Brain microvascular endothelial cell (primary cell): Measurements from ENCODE around the gene RBBP8.

Experiments
- DNase-seq: peaks from one replicate; pipeline ENCODE4 v3.0.0-alpha.2; 2020
- H3K27ac ChIP-seq: fragments of 250-450 bp; sonication (Bioruptor Pico); 2 replicates; pipeline ENCODE4 v1.5.1; 2020; ENCODE audit warnings: mild to moderate bottlenecking, moderate library complexity
- H3K27me3 ChIP-seq: fragments of 250-450 bp; sonication (Bioruptor Pico); replicated peaks from 2 replicates; pipeline ENCODE4 v1.5.1; 2020; ENCODE audit warnings: mild to moderate bottlenecking
- H3K36me3 ChIP-seq: fragments of 250-450 bp; sonication (Bioruptor Pico); replicated peaks from 2 replicates; pipeline ENCODE4 v1.5.1; 2020; ENCODE audit warnings: mild to moderate bottlenecking
- H3K4me3 ChIP-seq: 2 replicates; pipeline ENCODE4 v1.5.1; 2011; ENCODE audit warnings: low read depth, mild to moderate bottlenecking, control low read depth, low read length, moderate library complexity
- in situ Hi-C: cut with HindIII; loops from 2 replicates; pipeline ENCODE4 v1.10.0; 2017; ENCODE audit warnings: low sequenced_read_pairs, low pct_ligation_motif_present
- TF ChIP-seq, protein P1 (sequence below): IDR thresholded peaks from 2 replicates; pipeline ENCODE4 v1.5.1; 2011; ENCODE audit warnings: low read depth, mild to moderate bottlenecking, moderate library complexity, low read length, control low read depth, inconsistent platforms; ENCODE audit errors: missing control alignments

Gene RBBP8

DNA sequence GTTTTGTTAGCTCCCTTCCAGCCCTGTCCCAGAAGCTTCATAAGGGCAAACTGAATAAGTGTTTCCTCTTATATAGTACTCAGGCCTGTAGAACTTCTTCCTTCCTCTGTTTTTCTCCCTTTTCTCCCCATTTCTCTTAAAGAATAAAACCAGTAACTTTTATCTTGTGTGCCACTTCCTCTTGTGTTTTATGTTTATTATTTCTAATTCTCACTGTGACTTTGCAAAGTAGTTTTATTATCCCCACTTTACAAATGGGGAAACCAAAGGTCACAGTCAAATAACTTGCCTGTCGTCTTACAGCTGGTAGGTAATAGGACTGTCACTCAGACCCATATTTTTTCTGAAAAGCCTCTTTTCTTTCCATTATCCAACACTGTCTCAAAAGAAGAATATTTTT lies 42.4 kb downstream of the RBBP8 start:
- no peak overlapping the region for H3K27ac ChIP-seq

DNA sequence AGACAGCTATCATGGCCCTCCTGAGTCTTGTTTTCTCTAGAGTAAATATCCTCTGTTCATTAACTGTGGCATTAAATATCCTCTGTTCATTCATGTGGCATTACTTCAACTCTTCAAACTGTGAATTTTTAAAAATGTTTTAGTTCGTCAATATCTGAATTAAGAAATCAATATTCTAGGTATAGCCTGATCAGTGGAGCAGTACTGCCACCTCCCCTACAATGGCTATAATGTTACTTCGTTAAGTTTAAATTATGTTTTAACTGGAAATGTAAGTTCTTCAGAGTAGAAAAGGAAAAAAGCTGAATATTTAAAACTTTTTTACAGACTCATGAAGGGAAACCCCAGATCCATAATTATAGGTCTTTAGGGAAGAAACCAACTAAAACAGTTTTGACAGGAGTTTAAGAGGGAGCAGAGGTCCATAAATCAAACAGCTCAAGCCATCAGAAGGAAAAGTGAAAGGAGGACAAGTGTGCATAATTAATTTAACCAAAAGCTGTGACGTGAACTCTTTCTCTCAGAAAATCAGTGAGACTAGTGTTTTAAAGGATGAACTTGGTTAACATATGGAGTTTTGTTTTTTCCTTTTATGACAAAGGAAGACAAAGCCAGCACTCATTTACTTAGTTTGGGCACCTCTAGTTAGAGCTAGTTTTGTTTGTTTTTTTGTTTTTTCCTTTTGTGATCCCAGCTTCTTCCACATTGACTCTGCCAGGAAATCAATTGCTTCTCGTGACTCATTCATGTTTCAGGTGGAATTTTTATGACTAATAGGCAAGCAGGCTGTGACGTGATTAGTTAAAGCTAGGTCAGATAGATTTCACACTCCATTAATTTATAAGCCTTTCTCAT lies 44.9 kb downstream of the RBBP8 start:
- DNase-seq, result peak; percentile 75
- H3K4me3 ChIP-seq, result no peak overlapping the region
- peak overlapping the region; percentile 74 for H3K27ac ChIP-seq
- H3K27me3 ChIP-seq, result no peaks in the 10 kb centered on the region
- in situ Hi-C loops, result no loop called here
- TF ChIP-seq, protein P1, sequence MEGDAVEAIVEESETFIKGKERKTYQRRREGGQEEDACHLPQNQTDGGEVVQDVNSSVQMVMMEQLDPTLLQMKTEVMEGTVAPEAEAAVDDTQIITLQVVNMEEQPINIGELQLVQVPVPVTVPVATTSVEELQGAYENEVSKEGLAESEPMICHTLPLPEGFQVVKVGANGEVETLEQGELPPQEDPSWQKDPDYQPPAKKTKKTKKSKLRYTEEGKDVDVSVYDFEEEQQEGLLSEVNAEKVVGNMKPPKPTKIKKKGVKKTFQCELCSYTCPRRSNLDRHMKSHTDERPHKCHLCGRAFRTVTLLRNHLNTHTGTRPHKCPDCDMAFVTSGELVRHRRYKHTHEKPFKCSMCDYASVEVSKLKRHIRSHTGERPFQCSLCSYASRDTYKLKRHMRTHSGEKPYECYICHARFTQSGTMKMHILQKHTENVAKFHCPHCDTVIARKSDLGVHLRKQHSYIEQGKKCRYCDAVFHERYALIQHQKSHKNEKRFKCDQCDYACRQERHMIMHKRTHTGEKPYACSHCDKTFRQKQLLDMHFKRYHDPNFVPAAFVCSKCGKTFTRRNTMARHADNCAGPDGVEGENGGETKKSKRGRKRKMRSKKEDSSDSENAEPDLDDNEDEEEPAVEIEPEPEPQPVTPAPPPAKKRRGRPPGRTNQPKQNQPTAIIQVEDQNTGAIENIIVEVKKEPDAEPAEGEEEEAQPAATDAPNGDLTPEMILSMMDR, result no peak
- H3K36me3 ChIP-seq, result no peaks in the 10 kb centered on the region

More for the DNA sequence above, 42.4 kb downstream of the RBBP8 start:
- DNase-seq, result no peak
- H3K36me3 ChIP-seq, result no peaks in the 10 kb centered on the region
- TF ChIP-seq, protein P1, result no peak
- in situ Hi-C loops, result no loop called here
- H3K27me3 ChIP-seq, result no peaks in the 10 kb centered on the region
- no peak overlapping the region for H3K4me3 ChIP-seq

DNA sequence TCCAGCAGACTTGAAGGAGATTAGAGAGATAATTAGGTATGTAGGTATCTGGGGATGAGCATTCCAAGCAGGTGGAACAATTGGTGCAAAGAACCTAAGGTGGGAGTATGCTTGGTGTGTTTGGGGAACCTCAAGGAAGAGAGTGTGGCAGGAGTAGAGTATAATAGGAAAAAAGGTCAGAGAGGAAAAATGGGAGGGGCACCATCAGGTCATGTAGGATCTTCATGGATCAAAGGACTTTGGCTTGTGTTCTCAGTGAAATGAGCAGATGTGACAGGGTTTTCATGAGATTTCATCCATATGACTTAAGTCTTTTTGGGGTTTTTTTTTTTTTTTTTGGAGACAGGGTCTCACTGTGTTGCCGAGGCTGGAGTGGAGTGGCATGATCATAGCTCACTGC lies 47.3 kb downstream of the RBBP8 start:
- DNase-seq, result no peak
- in situ Hi-C loops, result no loop called here
- Histone ChIP-seq H3K36me3 (no peaks in the 10 kb centered on the region), H3K4me3 (no peak overlapping the region), H3K27ac (no peak overlapping the region), H3K27me3 (no peaks in the 10 kb centered on the region)
- TF ChIP-seq, protein P1, result no peak

DNA sequence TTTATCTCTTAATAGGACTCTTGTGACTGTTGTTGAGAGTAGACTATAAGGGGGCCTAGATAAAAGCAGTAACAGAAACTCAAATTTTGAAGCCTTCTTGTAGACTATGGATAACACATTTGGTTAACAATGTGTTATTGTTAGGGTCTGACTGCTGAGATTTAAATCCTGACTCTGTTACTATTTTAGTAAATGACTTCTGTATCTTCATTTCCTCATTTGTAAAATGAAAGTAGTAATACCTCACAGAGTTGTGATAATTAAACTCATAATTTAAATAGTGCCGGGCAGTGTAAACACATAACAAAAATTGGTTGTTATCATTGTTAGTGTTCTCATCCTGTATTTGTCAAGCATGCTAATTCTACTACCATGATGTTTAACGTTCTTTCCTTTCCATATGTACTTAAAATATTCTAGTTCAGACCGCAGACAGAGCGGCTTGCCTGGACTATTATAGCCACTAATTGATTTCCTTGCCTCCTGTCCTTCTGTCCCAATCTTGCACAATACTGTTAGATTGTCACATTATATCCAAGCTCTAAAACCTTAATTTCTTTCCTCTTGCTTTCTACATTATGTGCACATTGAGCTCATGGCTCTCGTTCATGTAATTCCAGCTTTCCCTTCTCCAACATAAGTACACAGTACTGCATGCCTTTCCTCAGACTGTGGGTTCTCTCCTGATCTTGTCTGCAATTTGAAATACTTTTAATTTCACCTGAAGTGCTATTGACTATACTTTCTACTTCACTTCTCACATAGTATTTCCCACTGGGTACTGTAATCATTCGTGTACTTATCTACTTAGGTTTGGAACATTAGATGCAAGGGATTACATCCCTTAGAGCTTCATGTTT lies 48.4 kb downstream of the RBBP8 start:
- TF ChIP-seq, protein P1, result no peak
- Histone ChIP-seq H3K36me3 (no peaks in the 10 kb centered on the region), H3K4me3 (no peak overlapping the region), H3K27ac (no peak overlapping the region), H3K27me3 (no peaks in the 10 kb centered on the region)
- no peak for DNase-seq
- in situ Hi-C loops, result no loop called here

DNA sequence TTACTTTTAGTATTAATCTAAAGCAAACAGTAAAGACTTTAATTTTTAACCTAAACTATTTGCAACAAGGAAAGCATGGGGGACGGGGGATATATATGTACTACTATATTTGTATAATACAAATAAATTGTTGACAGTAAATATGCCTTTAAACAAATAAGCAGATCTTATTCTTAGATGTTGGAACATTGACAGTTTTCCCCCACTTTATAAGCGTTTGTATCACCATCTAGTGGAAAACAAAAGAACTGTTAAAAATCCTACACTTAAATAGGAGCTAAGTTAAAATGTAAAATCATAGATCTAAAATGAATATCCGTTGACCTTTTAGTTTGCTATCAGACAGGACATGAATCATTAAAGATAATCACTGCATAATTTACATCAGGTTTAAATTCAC lies 50.0 kb downstream of the RBBP8 start:
- DNase-seq, result no peak
- in situ Hi-C loops, result no loop called here

More for the DNA sequence above, 50.0 kb downstream of the RBBP8 start:
- no peaks in the 10 kb centered on the region for H3K36me3 ChIP-seq
- H3K4me3 ChIP-seq, result no peak overlapping the region
- no peaks in the 10 kb centered on the region for H3K27me3 ChIP-seq
- no peak overlapping the region for H3K27ac ChIP-seq
- TF ChIP-seq, protein P1, result peak; percentile 29
